Measurements from ENCODE around the gene USP43. TPM values are rescaled to one million over a fixed set of nuclear protein-coding genes. Genes with fewer than 3 reads are reported as not detected.

Gene USP43
- total RNA-seq, 2 experiments from 2014 or later: 0.17 to 0.24 TPM

GRCh38 chr17:9771465-9771864 is 126.1 kb downstream of the USP43 start:
- intact Hi-C loops (cut with micrococcal nuclease): no loop called here
- no peak for DNase-seq
- Mint-ChIP-seq H3K36me3 (ENCODE audit: low read depth) (no peaks in the 10 kb centered on the region), H3K27ac (no peak overlapping the region), H3K4me3 (no peak overlapping the region), H3K4me1 (ENCODE audit: low read depth) (no peaks in the 10 kb centered on the region), H3K9me3 (no peaks in the 10 kb centered on the region), H3K27me3 (ENCODE audit: low read depth) (peaks cover 4% of the 10 kb centered on the region)
- CTCF ChIA-PET: no interaction called here

GRCh38 chr17:9772658-9773057 is 127.3 kb downstream of the USP43 start:
- intact Hi-C loops (cut with micrococcal nuclease): no loop called here
- H3K27ac Mint-ChIP-seq: no peak overlapping the region
- peaks cover 6% of the 10 kb centered on the region for H3K27me3 Mint-ChIP-seq (ENCODE audit: low read depth)
- no peaks in the 10 kb centered on the region for H3K4me1 Mint-ChIP-seq (ENCODE audit: low read depth)
- no peaks in the 10 kb centered on the region for H3K36me3 Mint-ChIP-seq (ENCODE audit: low read depth)
- no peaks in the 10 kb centered on the region for H3K9me3 Mint-ChIP-seq
- no peak for DNase-seq
- CTCF ChIA-PET: interaction anchor here (1.1 kb wide), 1 partner anchor 178 kb away, joined by 3 read pairs; no protein-coding TSS in a partner anchor
- H3K4me3 Mint-ChIP-seq: no peak overlapping the region

- intact Hi-C loops (cut with micrococcal nuclease): no loop called here
- CTCF ChIA-PET: no interaction called here
- Mint-ChIP-seq H3K27me3 (ENCODE audit: low read depth) (peaks cover 5% of the 10 kb centered on the region), H3K9me3 (no peaks in the 10 kb centered on the region), H3K4me3 (no peak overlapping the region), H3K4me1 (ENCODE audit: low read depth) (no peaks in the 10 kb centered on the region), H3K36me3 (ENCODE audit: low read depth) (no peaks in the 10 kb centered on the region), H3K27ac (no peak overlapping the region)
- no peak for DNase-seq
These were observed 131.6 kb downstream of the USP43 start for GRCh38 chr17:9776911-9777310.

Other genes with a start within 250 kb of the USP43 start
- gene STX8, start 69.7 kb upstream of the USP43 start, total RNA-seq: 10 to 100 TPM; 60.6 to 68.0 TPM
- gene CFAP52, start 68.9 kb upstream of the USP43 start, total RNA-seq: not detected
- gene DHRS7C, start 146.1 kb downstream of the USP43 start, total RNA-seq: not detected
- not detected for gene GSG1L2, start 176.6 kb downstream of the USP43 start, total RNA-seq
- gene GLP2R, start 180.4 kb downstream of the USP43 start, total RNA-seq: not detected

Measured in activated naive CD4-positive, alpha-beta T cell treated with anti-CD3 and anti-CD28 coated beads for 36 hours (primary cell).